Stimulated activated naive CD4-positive, alpha-beta T cell treated with Interleukin-2 at 50 U/mL for 16 hours (primary cell): ENCODE results near the gene LDLRAD4.

Experiments
- DNase-seq: peaks from one replicate; lab custom pipeline; 2025; lab: John Stamatoyannopoulos, UW

Gene LDLRAD4

DNA sequence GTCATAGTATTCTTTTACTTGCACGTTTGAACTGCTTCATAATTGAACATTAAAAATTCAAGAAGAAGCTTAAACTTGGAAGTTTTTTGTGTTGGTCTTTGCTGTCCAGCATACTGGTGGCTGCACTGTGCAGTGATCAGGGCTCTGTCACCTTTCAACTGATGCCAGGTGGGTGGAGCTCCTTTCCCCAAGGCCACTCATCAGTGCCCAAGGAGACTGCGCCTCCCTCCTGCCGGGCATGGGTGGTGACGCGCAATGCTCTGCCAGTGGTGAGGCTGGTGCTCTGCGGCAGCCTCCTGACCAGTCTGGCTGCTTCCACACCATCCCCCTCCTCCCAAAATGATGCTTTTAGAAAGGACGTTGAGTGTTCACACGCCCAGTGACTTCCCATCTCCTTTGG, 16.0 kb upstream of the LDLRAD4 start:
- DNase-seq: no peak

DNA sequence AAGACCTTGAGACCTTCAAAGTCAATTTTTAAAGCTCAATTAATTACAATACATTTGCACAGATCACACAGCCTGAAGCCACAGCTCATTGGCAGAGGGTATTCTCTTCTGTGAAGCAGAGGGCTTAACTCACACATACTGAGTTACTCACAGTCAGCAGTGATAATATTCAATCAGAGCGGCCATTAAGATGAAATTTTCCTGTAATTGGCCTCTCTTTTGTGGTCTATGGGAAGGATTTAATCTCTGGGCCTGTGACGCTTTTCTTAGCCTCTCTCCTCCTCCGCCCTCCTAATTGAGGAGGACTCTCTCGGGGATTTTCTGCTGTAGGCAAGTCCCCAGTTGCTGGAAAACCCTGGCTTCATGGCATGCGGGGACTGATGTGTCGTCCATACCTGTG, 12.3 kb upstream of the LDLRAD4 start:
- DNase-seq: no peak

DNA sequence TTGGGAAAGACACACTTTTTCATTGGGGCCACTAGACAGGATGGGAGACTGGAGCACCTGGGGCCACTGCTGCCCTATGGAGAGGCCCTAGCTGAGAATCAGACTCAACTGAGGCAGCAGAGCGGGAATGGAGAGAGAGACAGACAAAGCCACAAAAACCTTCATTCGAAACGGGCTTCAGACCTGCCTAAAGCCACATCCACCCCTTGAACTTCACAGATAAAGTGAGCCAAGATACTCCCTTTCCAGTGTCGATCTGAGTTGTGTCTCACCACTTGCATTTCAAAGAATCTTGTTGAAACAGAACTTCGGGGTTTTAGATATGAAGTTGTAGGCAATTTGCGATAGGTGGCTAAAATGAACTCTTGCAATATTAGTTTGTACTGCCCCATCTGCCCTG, 11.3 kb upstream of the LDLRAD4 start:
- DNase-seq: no peak

DNA sequence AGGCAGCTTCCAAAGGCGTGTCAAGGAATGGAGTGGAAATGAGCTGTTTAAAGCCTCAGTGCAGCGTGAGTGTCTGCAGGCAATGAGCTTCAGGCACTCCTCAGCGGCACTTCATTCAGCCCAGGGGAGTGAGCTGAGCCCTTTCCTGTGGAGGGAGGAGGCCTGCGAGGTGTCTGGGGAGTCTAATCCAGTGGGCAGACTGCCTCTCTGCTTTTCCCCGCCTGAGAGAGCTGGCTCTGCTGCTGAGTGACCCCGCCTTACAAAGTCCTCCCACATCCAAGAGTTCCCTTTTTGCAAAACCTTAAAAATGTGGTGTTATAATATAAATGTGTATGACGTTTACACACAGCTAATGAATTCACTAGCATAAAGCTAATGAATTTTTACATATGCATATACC, 7.0 kb upstream of the LDLRAD4 start:
- DNase-seq: no peak

DNA sequence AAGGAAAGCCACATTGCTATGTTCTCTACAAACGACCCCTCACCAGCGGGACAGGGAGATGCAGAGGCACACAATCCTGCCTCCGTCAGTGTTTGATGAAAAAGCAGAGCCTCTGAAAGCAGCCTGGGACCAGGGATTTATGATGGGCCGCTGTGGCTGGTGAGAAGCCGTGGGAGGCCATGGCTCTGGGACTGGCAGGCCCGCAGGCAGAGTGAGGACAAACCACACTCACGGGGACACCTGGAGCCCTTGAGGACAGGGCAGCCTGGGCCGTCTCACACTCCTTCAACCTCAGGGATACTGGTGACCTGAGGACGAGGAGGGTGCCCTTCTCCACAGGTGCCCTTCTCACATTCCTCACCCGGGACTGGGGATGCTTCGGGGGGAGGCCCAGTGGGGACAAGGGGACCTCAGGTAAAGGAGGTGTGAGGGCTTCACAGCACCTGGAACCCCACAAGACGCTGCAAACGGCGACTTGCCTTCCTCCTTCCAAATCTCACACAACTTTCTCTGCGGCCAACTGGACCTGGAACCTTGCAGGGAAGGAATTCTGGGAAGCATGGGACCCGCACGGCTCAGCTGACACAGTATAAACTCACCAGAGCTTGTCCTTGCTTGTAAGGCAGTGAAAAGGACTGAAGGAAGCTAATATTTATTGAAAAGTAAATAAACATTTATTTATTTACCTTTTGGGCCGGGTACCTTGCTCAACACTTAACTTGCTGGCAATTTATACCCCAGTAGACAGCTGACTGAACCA, 5.3 kb upstream of the LDLRAD4 start:
- DNase-seq: no peak

DNA sequence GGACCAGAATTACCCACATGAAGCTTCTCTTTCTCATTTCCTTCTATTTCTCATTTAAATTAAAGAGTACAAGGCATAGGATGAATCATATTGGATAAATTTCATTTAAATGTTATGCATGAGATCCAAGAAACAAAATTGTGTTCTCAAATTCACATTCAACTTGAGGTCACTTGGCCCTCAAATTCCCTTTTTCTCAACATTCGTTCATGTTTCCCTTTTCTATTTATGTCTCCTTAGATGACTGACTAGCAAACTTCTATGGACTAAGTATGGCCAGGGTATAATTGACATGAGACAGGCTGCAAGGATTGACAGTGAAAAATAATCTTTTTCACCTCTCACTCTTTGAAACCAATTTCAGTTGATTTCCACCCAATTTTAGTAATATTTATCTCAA, 4.0 kb upstream of the LDLRAD4 start:
- no peak for DNase-seq

DNA sequence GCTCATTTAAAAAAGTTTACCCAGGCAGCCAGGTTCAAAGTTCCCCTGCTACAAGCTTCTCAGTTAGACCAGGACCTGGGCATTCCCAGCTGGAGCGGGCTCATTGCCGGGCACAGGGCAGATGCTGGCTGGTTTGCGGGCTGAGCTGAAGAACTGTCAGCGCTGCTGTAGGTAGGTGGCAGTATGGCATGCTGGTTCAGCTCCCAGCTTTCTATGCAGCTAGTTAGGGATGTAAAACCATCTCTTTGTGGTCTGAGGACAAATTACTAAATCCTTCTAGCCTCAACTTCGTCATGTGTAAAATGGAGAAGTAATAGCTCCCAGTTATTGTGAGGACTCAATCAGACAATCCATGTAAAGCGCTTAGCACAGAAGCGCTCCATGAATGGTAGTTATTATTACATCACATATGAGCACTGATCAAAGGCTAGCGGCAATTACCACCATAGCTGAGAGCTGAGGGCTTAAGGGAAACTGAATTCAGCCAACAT, 2.4 kb upstream of the LDLRAD4 start:
- DNase-seq: peak; percentile 51

DNA sequence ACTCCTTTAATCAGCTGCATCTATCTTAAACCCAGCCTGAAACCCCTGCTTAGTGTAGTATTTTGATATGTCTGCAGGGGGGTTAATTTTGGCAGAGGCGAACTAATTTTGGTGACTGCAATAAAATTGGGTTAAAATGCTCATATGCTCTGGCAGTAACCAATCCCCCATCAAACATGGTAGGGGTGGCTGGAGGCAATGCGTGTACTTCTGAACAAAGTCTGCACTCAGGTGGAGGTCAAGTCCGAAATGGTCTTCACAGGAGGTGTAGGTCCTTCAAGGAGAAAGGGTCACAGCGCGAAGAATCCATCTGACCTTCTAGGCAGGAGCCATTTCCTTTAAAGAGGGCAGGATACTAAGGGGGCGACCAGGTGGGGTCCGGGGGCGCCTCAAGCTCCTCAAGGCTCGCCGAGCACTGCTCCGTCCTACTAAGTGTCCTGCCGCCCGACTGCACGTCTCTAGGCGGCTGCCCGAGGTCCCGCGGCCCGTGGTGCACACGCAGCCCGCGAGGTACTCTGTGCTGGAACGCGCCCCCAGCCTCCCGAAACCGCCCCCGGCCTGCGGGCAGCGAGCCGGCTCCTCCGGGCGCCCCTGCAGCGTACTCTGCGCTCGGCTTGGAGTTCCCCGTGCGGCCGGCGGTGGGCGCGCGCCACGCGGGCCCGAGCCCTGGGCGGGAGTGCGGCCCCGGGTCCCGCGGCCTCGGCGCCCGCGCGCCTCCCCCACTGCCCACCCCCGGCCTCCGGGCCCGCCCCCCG, 1.7 kb upstream of the LDLRAD4 start:
- peak; percentile 28 for DNase-seq

DNA sequence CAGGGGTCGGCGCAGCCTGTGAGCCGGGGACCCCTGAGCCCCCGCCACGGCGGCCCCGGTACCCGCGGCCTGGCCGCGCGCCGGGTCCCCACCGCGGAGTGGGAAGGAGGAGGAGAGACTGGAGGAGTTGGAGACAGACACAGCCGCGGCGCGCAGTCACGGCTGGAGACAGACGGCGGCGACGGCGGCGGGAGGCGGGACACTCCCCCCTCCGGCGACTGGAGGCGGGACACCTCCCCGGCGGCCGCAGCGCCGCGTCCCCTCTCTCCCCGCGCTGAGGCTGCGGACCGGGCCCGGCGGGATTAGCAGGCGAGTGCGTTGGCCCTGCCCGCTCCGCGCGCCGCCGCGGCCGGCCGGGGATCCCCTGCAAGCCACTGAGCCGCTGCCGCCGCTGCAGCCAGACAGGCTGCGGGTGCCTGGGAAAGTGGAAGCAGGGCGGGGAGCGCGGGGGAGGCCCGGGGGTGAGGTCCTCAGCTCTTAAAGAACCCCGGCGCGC, 1.0 kb upstream of the LDLRAD4 start:
- peak; percentile 55 for DNase-seq

DNA sequence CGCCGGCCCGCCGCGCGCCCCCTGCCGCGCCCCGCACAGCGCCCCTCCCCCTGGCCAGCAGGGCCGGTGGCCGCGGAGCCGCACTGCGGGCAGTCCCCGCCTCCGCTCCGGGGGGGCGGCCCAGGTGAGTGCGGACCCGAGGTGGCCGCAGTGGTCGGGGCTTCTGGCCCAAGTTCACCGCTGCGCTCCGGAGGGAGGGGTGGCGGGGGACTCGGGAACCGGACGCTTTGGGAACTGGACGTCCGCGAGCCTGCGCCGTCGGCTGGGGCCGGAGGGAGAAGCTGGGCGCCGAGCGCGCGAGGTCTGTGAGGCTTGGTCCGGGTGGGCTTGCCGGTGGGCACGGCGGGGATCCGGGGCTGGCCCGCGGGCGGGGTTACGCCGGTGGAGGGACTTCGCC, 591 bp upstream of the LDLRAD4 start:
- DNase-seq: no peak

DNA sequence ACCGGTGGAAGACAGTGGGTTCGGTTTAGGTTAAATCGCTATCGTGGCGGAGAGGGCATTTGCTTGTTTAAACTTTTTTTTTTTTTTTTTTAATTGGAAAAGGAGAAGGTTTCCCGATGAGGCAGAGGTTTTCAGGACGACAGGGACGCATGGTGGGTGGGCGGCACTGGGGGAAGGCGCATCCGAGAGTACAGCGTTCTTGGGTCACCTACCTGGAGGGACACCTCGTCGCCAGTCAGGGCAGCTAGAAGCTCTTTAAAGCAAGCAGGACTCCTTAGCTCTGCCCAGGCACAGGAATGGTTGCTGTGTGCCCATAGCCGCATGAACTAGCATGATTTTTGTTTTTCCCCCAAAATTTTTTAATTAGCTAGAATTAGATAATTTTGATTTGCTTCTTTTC, 437 bp downstream of the LDLRAD4 start:
- DNase-seq: no peak

DNA sequence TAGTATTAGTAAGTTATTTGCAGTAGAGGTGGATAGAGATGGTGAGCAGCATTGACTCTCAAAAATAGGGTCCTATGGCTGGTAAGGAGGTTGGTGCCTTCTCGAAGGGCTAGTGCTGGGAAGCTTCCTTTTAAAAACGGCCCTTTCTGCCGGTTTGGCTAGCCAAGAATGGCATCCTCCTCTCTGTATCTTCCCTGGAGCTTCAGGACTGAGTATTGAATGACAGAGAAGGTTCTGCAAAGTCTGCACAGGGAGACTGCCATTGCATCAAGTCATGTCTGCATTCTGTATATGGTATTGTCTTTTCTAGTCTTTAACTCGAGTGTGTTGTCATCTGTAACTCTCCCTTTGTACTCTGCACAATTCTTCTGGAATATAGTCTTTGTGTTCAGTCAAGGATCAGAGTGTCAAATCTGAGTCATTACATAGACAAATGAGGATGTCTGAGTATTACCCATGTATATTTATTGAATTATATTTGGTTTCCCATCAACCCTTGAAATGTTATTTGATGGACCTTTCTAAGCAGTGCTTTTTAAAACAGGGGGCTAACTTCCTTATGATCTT, 1.1 kb downstream of the LDLRAD4 start:
- DNase-seq: no peak

DNA sequence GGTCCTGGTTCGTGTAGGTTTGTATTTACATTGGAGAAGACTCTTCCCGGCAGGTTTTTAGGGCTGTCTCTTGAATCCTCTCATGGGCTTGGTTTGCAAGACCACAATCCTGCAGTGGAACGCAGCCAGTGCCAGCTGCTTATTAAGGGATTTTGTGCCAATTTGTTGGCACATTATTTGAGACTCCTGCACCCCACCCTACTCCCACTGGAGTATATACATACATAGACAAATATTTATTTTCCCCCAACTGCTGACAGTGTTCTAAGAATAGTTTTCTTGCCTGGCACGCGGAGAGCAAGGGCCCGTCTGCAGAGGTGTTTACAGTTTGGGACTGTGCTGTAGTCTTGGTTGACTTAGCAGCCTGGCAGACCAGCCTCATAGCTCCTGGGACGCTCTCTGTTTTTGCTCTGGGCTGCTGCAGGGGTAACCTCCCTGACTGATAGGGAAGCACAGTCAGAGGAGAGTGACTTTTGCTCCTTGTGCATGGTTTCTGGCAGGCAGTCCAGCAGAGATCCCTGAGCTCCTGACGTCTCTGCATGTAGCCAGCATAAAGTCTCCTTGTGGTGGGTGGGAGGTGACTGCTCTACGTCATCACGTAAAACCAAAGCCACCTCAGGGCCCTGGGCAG, 1.9 kb downstream of the LDLRAD4 start:
- DNase-seq: no peak

DNA sequence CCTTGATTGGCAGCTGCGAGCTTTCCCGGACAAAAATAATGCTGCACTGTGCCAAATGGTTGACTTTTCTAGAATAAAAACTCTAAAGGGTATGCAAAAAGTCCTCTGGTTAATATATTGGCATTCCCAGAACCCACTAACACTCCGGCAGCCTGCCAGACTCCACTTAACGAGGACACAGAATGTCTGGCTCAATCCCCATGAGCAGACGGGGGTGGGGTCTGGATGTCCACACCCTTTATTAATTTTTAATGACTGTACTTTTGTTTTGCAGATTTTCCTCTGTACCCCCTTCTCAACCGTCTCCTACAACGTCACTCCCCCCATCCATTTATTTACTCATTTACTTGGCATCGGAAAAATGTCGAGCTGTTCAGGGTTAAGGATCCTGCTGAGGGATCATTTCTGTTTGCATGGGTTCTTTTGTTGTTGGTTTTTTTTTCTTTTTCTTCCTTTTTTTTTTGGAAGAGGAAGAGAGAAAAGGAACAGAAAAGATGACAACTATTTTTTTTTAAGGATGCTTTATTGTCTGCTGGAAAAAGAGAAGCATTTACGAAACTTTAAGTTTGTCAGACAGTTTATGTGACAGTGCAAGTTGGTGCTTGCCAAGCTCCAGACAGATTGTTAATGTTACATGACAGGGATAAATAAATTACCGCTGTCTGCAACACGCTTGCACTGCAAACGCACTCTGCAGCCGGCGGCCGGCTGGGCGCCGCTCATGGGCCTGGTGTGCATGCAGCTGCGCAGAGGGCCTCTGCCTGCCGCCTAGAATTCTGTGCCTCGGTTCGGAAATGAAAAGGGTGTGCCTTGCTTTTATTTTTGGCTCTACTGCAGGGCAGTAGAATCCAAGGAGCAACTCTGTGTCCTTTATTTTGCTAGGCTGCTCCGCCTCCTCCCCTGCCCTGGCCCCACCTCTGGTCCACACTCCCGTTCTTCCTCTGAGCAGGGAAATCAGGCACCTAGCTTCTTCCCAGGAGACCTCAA, 3.6 kb downstream of the LDLRAD4 start:
- no peak for DNase-seq

DNA sequence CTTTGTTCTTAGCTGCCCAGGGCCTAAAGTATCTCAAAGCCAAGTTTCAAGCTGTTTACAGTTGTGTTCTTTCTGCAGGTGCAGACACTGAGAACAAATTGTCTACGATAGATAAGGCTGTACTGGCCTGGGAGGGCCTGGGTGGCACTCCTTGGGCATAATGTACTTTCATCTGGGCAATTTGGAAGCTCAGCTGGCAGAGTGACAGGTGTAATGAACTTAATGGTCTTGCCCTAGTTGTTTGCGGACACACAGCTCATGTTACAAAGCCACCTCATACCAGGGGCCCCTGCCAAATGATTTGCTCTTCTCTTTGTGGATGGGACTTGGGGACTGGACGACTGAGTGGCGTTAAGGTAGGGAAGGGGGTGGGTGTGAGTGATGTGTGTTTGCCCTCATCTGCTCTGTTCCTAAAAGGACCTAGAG, 4.3 kb downstream of the LDLRAD4 start:
- no peak for DNase-seq

DNA sequence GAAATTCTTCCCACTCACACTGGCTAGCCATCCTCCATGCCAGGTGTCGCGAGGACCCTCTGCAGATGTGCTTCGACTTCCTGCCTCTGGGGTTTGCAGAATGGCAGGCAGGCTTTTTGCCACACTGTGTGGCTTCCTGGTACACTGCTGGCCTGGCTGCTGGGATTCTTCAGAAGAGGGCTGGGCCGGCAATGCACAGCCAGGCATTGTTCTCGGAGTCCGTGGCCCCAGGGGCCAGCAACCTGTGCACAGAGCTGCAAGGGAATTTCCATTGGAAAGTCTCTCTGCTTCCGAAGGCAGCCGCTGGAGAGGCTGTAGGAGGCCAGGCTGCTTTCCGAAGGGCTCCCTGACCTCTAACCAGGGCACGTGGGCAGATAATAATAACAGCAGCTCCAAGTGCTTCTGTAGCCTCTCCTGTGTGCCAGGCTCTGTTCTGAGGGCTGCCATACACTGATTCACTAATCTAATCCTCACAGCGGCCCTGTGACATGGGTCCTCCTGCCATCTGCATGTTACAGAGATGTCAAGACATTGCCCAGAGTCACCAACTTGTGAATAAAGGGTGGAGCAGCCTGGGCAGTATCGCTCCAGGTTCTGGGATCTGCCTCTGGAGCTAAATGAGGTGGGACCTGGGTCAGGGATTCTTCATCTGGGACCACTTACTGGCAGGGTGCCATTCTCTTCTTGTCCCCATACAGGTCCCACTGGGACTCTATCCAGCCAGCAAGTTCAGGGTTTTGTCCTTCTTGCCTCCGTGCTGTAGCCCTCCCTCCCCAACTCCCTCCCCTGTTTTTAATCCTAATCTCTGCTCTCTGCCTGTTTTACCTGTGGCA, 5.0 kb downstream of the LDLRAD4 start:
- no peak for DNase-seq

DNA sequence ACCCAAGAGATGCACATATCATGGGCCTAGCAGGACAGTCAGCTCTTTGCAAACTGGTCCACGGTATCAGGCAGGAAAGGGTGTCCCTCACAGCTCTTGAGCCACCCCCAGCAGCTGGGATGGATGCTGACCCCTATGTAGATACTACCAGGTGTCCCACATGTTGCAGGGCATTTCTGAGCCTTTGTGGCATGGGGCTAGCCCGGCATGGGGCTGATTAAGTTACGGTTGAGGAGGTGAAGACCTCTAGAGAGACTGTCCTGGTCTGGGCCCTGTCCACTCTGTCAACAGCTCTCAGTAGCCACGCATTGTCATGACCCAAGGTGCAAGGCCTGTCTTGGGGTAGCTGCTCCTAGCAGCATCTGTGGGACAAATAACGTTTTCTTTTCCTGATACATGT, 6.7 kb downstream of the LDLRAD4 start:
- DNase-seq: no peak

DNA sequence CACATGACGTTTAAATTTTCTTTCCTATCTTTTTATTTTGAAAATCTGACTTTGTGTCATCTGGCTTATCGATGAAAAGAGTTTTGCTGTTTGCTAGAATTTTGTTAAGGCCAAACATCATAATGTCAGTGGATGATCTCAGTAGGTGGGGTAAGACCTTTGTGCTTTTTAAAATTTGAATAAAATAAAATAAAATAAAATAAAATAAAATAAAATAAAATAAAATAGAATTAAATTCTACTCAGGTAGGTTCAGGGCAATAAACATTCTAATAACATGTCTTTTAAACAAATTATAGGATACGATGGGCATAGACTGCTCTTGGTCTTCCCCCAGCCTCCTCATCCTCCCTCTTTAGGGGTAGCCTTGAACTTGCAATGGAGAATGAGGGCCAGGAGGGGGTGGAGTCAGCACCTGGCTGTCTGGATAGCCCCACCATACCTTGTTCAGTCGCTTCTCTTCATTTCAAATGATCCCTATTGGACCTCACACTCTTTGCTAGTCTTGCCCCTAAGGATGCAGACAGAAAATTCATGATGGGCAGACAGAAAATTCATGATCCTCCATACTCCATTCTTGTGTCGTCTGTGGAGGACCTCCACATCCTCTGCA, 8.1 kb downstream of the LDLRAD4 start:
- no peak for DNase-seq

DNA sequence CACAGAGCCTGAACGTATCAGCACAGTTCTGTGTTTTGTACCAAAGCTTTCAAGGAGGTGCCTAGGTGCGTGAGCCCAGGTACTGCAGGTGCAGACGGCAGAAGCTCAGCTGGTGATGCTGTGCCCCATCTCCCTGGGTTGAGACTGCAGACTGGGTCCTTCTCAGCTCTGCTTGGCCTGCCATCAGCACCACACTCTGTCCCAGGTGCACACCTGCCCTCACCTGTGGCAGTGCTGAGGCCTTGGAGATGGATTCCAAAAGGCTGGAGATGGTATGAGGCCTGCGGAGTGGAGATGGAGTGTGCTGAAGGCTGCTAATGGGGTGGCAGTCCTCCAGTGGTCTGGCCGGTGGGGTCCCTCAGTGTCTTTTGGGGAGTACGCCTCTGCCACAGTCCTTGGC, 9.3 kb downstream of the LDLRAD4 start:
- no peak for DNase-seq
